HG03520 (cell line): ENCODE results near the gene MRC2.
"Not testable (repeated sequence)": the region's sequence is repeated elsewhere in the genome, so short reads cannot be mapped to it uniquely, and the experiment has no call there.

Experiments used
- ATAC-seq: cut with Tn5 transposase; IDR thresholded peaks from one replicate; pipeline ENCODE4 v1.9.1; 2021; ENCODE audit warnings: mild to moderate bottlenecking, moderate library complexity; ENCODE audit not compliant: unreplicated experiment

Gene MRC2

DNA sequence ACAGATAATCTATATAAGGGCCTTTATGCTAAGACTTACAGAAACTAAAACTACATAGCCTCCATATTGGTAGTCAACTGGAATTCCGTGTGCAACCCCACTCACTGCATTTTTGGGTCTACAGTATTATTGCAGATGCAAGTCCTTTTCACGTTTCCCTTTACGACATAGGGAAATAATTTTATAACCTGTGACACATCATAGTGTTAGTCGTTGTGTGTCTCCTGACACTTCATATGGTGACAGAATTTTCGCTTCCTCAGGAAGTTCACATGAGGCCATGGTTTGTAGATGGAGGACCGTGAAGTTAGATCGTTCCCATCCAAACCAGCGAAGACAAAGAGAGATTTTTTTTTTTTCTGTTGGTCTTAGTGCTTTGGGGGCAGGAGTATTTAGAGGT lies 15.7 kb upstream of the MRC2 start:
- no peak for ATAC-seq

DNA sequence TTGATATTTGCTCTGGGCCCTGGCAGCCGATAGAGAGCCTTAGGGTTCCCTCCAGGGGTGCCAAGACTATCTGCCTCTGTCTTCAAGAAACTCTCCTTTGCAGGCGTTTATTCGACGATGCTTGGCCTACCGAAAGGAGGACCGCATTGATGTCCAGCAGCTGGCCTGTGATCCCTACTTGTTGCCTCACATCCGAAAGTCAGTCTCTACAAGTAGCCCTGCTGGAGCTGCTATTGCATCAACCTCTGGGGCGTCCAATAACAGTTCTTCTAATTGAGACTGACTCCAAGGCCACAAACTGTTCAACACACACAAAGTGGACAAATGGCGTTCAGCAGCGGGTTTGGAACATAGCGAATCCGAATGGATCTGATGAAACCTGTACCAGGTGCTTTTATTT lies 15.2 kb upstream of the MRC2 start:
- not testable (repeated sequence) for ATAC-seq

DNA sequence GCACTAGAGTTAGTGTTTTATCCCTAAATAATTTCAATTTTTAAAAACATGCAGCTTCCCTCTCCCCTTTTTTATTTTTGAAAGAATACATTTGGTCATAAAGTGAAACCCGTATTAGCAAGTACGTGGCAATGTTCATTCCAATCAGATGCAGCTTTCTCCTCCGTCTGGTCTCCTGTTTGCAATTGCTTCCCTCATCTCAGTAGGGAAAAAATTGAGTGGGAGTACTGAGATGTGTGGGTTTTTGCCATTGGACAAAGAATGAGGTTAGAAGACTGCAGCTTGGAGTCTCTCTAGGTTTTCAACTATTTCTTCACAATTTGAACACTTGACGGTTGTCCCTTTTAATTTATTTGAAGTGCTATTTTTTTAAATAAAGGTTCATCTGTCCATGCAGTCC lies 14.4 kb upstream of the MRC2 start:
- not testable (repeated sequence) for ATAC-seq

DNA sequence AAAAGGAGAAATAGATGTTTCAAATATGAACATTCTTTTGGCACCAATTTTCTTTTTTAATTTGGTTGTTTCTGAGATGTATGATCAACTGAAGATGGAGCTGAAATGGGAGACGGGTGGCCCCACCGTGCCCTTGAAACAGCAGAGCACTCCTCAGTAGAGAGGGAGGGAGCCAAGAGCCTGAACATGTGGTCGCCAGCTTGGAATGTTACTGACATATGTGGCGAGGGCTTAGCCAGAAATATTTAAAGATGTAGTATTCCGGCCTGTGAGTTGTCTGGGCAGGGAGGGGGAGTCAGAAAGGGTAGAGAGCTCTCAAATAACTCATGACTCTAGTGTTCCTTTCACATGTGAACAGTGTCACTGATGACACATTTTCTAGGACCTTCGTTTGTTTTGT lies 13.3 kb upstream of the MRC2 start:
- ATAC-seq = no peak

DNA sequence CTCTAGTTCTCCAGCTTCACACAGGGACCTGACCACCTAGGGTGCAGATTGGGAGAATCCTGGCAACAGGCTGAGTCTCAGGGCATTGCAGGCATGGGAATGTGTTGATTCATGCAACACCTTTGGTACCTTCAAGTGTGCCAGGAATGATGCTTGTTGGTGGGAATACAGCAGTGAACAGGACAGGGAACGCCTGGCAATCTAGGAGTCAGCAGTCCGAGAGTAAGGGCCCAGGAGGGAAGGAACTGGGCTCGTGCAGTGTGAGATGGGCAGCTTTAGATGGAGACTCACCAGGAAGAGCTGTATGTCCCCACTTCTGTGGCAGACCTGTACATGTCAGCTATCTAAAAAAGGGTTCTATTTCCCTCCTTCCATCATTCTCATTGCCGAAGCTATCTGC lies 12.0 kb upstream of the MRC2 start:
- no peak for ATAC-seq

DNA sequence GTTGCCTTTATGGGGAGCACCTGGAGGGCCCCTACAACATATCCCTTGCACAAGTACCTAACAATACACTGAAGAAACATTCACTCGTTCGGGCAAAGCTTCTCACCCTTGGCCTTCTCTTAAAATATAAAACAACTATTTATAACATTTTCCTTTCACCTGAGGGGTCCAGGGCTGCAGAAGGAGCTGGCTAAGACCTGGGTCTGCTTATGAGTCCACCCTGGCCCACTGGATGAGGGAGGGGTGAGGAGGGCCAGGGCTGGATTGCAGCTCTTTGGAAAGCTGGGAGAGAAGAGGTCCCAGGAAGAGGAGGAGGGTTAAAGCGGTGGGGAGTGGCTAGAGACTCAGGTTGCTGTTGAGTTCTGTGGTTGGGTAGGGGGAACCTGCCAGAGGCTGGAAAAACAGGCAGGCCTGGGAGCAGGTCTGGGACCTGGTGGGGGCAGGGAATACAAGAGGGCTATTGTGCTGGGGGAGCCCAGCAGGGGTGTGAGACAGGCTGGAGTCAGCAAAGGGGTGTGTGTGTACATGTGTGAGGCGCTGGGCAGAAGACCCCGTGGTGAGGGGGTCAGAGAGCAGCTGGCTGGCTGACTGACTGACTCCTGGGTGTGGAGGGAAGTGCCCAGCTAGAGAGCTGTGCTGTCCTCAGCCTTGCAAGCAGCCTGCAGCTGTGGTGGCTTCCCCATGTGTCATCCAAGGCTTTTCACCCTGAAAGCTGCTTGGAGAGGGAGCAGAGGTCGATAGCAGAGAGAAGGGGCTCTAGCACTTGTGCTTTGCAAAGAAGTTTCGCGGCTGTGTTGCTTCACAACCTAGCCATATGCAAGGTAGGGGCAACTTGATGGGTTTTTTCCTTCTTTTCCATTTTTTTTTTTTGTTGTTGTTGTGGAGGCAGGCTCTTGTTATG lies 10.2 kb upstream of the MRC2 start:
- ATAC-seq = no peak

DNA sequence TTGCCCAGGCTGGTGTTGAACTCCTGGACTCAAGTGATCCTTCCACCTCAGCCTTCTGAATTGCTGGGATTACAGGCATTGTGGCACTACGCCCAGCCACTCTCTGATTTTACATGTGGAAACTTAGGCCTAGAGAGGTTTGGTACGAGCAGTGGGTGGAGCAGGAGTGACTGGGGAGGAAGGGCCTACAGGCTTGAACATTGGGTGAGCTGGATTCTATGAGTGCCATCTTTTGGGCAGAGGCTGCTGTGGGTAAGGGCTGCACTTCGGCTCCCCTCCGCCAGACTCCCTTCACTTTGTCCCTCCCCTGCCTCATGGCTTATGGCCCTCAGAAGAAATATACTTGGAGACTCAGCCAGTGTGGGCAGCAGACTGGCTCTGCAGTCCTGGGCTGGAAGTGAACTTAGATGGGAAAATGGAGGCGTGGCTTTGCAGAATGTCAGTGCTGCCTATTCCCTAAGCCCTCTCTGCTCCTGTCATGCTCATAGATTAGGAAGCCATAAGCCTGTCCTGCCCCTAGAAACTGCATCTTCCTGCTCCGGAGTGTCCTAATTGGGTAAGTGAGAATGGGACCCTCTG lies 9.5 kb upstream of the MRC2 start:
- no peak for ATAC-seq

DNA sequence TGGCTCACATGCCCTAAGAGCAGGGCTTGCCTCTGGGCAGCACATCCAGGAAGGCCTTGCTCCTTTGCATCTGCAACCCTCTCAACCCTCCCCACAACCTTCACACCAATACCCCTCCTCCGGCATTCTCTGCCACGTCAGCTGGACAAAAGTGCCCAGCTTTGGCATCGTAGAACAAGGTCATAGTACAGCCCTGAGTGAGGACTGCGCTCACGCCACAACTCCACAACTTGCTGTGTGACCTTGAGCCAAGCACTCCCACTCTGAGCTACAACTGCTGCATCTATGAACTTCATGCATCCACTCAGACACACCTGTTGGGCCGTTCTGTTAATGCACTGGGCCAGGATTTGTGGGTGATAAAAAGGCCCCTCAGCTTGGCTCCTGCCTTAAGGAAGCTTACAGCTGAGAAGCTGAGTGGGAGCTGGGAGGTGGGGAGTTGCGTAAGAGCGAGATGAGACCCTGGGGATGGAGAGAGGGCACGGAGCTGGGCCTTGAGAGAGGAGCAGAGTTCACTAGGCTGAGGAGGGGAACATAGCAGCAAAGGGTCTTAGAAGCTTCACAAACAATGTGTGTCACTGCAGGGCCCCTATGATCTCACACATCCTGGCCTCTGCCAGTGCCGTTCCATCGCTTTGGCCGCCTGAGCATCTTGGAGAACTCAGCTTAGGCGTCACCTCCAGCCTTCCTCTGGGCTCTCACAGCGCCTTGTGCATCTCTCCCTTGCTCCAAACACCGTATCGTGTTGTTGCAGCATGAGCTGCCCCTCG lies 8.6 kb upstream of the MRC2 start:
- no peak for ATAC-seq

DNA sequence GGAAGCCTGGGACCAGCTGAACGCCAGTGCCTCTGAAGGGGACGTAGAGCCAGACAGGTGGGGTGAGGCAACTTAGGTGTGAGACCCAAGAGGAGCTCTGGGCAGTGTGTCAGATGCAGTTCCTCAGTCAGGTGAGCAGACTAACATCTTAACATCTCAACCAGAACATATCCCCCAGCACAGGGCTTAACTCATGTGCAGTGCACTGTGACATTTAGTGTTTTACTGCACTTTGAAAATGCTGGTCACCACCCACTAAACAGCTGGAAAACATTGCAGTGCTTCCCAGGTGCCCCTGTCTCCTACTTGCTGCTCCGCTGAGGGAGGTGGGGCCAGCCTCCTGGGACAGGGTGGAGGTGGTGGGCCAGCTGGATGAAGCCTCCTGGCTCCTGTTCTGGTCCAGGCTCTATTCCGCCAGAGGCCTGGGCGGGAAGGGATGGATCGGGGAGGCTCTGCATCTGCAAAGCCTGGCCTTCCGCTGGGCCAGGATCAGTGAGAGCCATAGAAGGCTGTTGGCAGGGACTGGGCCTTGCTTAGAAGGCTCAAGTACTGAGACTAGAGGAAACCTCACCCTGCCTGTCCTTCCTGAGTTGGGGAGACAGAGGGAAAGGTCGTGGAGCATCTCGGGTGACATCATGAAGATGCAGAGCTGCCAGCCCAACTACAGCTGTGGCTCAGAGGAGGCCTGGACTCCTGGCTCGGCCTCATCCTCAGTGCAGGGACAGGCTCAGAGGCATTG lies 7.9 kb upstream of the MRC2 start:
- no peak for ATAC-seq

DNA sequence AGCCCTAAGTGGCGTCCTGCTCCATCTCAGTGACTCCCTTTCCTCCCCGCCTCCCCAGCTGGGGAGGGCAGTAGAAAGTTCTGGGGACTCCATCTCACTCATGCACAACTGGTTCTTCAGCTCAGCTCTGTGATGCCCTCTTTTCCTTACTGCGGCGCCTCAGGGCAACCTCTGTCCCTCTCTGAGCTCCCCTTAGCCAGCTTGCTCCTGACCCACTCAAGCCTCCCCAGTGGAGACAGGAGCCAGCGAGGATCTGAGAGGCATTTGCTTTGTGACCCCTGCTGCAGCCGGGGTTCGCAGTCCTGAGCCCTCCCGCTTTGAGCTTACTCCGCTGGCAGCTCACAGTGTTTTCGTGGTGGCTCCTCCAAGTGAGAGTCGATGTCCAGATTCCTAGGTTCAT lies 6.2 kb upstream of the MRC2 start:
- ATAC-seq = no peak

DNA sequence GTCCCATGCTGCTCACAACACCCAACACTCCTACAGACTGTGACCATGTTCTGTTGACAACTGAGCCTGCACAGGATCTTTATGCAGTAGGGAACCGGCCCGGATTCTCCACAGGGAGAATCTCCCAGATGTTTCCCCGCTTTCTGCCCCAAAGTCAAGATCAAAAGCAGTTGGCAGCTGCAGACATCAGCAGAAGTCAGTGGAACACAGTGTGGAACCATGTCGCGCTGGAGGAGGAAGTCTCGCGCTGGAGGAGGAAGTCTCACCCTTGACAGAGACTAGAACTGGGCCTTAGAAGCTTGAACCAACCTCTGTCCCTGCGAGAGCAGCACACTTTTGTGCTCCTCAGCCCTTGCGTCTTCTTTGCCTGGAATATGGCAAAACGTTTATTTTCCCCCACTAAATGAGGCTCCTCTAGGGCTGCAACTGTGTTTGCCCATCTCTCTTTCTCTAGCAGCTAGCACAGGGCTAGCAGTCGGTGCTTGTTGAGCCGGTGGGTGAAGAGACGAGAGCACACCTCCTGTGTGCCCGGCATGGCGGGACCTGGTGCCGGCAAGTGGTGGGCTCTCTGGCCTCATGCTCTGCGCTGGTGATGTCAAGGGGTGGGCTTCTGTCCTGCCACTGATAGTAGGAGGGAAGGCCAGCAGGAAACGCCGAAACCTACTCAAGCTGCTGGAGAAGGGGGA lies 2.1 kb upstream of the MRC2 start:
- ATAC-seq = no peak

DNA sequence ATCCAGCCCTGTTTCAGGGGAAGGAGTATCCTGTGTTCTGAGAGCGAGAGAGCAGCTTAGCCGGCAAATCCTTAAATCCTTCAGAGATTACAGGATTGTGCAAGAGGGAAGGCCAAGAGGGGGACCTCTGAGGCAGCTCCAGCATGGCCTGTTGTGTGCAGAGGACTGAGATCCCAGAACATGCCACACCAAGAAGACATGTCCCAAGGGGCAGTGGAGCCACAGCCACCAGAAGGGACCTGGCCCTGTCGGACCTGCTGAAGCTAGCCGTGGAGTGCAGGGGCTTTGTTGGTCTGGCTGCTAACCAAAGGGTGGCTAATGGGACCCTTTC lies 1.6 kb upstream of the MRC2 start:
- no peak for ATAC-seq

DNA sequence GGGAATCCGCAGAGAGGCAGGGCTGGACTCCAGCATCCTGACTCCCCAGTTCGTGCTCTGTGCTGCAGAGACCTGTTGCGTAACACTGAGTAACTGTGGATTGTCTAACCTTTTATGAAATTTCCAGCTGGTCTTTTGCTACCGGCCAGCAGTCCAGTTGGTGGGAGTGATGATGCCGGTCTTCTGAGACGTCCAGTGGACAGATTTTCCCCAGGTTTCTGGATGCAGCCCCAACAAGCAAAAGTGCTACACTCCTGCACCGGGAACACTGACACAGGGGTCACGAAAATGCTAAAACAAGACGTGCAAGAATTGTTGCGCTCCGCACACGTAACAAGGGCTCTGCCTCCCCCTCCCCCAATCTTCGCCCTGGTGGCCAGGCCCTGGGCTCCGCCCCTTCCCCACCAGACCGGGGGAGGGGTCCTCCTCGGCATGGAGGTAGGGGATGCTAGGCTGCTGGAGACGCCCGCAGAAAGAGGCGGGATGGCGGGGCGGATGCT lies 701 bp upstream of the MRC2 start:
- no peak for ATAC-seq

DNA sequence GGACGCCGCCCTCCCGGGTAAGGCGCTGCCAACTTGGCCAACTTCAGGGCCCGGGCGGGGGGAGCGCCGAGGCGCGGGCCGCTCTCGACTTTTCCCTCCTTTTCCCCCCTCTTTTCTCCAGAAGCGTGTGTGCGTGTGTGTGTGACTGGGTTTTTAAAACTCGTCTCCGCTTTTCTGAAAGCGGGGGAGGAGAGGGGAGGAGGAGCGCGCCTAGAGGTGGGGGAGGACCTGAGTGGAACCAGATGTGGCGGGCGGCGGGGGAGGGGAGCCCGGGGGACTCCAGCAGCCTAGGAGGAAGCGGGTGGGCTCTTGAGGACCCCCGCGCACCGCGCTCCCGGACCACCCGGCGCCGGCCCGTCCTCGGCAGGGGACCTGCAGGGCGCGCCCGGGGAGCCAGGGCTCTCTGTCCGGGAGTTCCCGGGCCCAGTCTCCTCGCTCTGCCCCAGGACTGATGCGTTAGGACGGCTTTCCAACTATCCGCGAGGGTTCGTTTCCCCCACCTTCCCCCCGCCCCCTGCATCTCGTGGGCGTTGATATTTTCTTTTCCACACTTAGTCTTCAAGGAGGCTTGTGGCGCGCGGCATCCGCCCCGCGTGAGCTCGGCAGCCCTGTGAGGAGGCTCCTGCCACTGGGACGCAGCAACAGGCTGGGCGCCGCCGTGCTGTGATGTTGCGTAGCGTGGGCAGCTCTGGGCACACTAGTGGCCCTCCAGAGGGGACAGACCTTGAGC lies 599 bp downstream of the MRC2 start:
- no peak for ATAC-seq

DNA sequence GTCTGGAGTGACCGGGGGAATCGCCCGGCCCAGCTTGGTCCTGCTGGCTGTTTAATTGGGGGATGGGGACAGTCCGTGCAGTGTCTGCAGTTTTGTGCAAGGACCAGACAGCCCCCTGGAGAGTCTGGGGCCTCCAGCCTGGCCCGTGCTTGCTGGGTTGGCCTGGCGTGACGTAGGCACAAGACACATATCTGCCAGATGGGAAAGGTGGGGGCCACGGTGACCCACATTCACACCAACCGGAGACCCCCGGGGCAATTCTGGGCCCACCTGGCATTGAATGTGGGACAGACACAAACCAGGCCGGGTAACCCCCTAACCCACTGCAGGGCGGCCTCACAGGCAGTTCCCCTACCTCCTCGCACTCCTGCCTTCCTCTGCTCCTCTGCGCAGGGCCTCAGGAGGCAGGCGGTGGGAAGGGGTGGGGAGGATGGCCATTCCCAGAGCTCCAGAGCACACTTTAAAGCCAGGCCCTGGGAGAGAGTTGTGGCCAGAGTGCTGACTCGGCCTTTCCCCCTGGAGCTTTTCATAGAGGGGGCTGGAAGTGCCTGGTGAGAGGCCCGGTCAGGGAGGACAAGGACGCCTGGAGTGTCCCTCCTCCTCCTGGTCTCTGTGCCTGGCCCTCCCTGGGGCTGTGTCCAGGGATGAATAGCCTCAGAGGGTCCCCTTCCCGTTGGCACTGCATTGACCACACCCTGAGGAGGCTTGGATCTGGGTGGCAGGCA lies 1.5 kb downstream of the MRC2 start:
- ATAC-seq = no peak

DNA sequence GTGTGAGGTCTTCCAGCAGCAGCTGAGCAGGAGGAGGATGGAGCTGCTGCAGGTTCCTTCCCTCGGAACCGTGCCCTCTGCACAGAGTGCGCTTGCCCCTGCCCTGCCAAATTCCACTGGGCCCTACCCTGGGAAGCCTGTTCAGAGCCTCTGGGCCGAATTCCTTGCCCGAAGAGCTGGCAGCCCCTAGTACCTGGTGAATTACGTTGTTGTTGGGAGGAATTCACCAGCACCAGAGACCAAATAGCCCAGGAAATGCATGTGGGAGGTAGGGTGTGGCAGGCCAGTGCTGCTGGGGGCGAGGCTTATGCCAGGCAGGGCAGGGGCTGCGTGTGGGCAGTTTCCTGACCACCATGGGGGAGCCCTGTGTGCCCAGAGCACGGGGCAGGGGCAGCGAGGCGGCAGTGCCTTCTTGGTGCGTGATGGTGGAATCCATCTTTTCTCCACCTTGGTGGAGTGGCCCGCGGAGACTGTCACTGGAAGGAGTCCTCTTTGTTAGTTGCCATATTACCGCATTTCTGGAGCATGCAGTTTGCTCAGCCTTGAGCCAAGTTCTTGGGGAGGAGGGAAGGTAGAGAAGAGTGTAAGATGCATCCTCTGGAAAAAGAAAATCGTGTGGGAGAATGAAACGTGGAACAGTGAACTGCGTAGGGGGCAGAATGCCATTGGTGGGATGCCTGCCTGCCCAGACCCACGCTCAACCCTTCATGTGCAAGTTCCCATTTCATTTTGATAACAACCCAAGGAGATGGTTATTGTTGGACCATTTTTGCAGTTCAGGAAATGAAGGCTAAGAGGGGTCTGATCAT lies 2.3 kb downstream of the MRC2 start:
- ATAC-seq = no peak

DNA sequence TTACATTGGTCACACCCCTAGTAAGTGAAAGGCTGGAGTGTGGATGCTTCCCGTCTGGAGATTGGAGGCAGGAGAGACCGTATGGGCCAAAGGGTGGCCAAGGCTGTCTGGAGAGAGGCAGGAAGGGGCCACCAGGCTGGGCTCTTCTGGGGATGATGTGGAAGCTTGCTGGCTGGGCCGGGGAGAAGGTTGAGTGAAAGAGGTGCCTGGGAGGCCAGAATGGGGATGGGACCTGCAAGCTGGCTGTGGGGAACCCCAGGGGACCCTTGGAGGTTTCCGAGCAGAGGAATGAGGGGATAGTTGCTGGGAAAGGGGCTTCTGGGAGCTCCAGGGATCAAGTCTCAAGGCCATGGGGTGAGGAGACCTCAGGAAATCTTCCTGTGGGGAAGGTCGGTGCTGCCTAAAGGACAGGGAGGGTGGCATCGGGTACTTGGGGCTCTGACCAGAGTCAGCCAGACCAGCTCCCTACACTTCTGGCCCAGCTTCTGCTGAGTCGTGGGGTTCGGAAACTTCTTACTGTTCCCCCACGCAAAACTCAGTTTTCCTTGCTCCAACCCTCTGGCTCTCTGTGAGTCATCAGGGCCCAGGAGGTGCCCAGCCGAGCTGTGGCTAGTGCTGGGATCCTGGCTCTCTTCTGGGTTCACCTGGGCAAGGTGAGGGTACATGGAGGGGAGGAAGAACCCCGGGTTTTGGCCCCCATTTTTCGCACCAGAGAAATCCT lies 3.1 kb downstream of the MRC2 start:
- no peak for ATAC-seq
